RWPE1 (cell line): ENCODE data around the gene SNX30.

Experiments used
- CTCF ChIA-PET: fragments of 350-600 bp; sonication (Branson Sonifier 250); formaldehyde crosslinking; extraction: SDS; loops from one replicate; lab custom pipeline; 2021; lab: Yijun Ruan, JAX
- POLR2A ChIA-PET: fragments of 400-600 bp; formaldehyde crosslinking; extraction: SDS; loops from one replicate; lab custom pipeline; 2020; ENCODE audit warnings: antibody characterized with exemption; ENCODE audit not compliant: low non-redundant PET; lab: Yijun Ruan, JAX
- DNase-seq: peaks from one replicate; pipeline ENCODE4 v3.0.0; 2012; ENCODE audit warnings: low spot score
- H3K27ac ChIP-seq: fragments of 450-650 bp; 2 replicates; pipeline ENCODE4 v1.5.1; 2017
- CTCF ChIP-seq: fragments of 450-650 bp; conservative IDR thresholded peaks from 2 replicates; pipeline ENCODE4 v1.5.1; 2017; ENCODE audit warnings: low read depth, mild to moderate bottlenecking

SNX30 gene

GRCh38 chr9:112864982-112865381, 114.4 kb downstream of the SNX30 start:
- no peak overlapping the region for H3K27ac ChIP-seq
- CTCF ChIA-PET = no interaction called here
- DNase-seq = no peak
- POLR2A ChIA-PET = no interaction called here
- TF ChIP-seq CTCF = no peak

GRCh38 chr9:112866662-112867274, 116.2 kb downstream of the SNX30 start:
- DNase-seq = peak; percentile 67
- H3K27ac ChIP-seq = no peak overlapping the region
- CTCF ChIA-PET = no interaction called here

GRCh38 chr9:112867275-112867991, 116.9 kb downstream of the SNX30 start:
- peak; percentile 90 for DNase-seq
- POLR2A ChIA-PET = interaction anchor here (0.8 kb wide), 1 partner anchor 1563 kb away, joined by 8 read pairs; no protein-coding TSS in a partner anchor
- CTCF ChIA-PET = interaction anchor here (0.7 kb wide), 1 partner anchor 449 kb away, joined by 3 read pairs; no protein-coding TSS in a partner anchor

More at GRCh38 chr9:112866662-112867274, 116.2 kb downstream of the SNX30 start:
- POLR2A ChIA-PET = no interaction called here
- TF ChIP-seq CTCF = no peak

GRCh38 chr9:112868461-112868860, 117.9 kb downstream of the SNX30 start:
- ChIA-PET CTCF (no interaction called here), POLR2A (no interaction called here)
- peak; percentile 76 for DNase-seq
- TF ChIP-seq CTCF = no peak
- H3K27ac ChIP-seq = no peak overlapping the region

More at GRCh38 chr9:112867275-112867991, 116.9 kb downstream of the SNX30 start:
- no peak for TF ChIP-seq CTCF
- peak overlapping the region; percentile 56 for H3K27ac ChIP-seq

- CTCF ChIA-PET = interaction anchor here (0.6 kb wide), 1 partner anchor 22 kb away, joined by 4 read pairs; the partner anchor contains the start of gene SLC46A2
- TF ChIP-seq CTCF = no peak
- no peak overlapping the region for H3K27ac ChIP-seq
- DNase-seq = no peak
- POLR2A ChIA-PET = no interaction called here
These were observed 118.5 kb downstream of the SNX30 start for GRCh38 chr9:112869041-112869529.

- TF ChIP-seq CTCF = no peak
- H3K27ac ChIP-seq = no peak overlapping the region
- CTCF ChIA-PET = interaction anchor here (0.7 kb wide), 2 partner anchors 48 to 369 kb away, joined by 3 to 5 read pairs; no protein-coding TSS in a partner anchor
- DNase-seq = no peak
- POLR2A ChIA-PET = no interaction called here
These were observed 119.4 kb downstream of the SNX30 start for GRCh38 chr9:112869917-112870316.
